Body of pancreas (tissue), 4 donors: ENCODE data around the gene USH1G. TPM values are rescaled to one million over a fixed set of nuclear protein-coding genes. Genes with fewer than 3 reads are reported as not detected.

Source experiments
- ATAC-seq: fragments of 150-250 bp; one replicate; pipeline ENCODE4 v1.9.1; 2016
- DNase-seq, 4 donors: peaks; one replicate each; pipeline ENCODE4 v3.0.0-alpha.2; 2019
- H3K27ac ChIP-seq, 4 donors: fragments of 200-600 bp; sonication (generic); 1 replicate in 3 of 4; 2 replicates in 1 of 4; pipeline versions ENCODE4 v1.5.1 to v1.6.1; 2016 to 2019; ENCODE audit warnings: mild to moderate bottlenecking in 1 of 4, mixed read lengths in 1 of 4, moderate library complexity in 1 of 4
- H3K27me3 ChIP-seq, 2 donors: fragments of 200-600 bp; sonication (generic); one replicate each; pipeline ENCODE4 v1.6.0; 2016; ENCODE audit warnings: mild to moderate bottlenecking in 1 of 2
- H3K36me3 ChIP-seq, 2 donors: fragments of 200-600 bp; sonication (generic); replicated peaks in 1 of 2; 2 replicates each; pipeline ENCODE4 v1.5.1; 2016; ENCODE audit warnings: low read depth in 2 of 2; ENCODE audit not compliant: insufficient read depth in 1 of 2
- H3K4me1 ChIP-seq: fragments of 200-600 bp; sonication (generic); one replicate; pipeline ENCODE4 v1.6.0; 2016
- H3K4me3 ChIP-seq, 2 donors: fragments of 200-600 bp; sonication (generic); 1 replicate in 1 of 2; 2 replicates in 1 of 2; pipeline ENCODE4 v1.5.1; 2016 to 2019
- H3K9me3 ChIP-seq, 3 donors: fragments of 200-600 bp; sonication (generic); 1 replicate in 2 of 3; 2 replicates in 1 of 3; pipeline ENCODE4 v1.5.1; 2016
- CTCF ChIP-seq, 7 experiments: fragments of 450-650 bp in 4 of 7; fragments of 200-600 bp in 3 of 7; sonication (generic) in 3 of 7; IDR thresholded peaks; one replicate each; pipeline ENCODE4 v1.5.1; 2016 to 2019; ENCODE audit warnings: antibody characterized with exemption in 7 of 7
- POLR2A ChIP-seq, 3 donors: fragments of 450-650 bp; IDR thresholded peaks; one replicate each; pipeline ENCODE4 v1.6.1; 2016; ENCODE audit warnings: antibody characterized with exemption in 3 of 3, mild to moderate bottlenecking in 2 of 3
- WGBS, 2 donors: methylation state at CpG; one replicate each; pipeline ENCODE4 v1.1.5; 2017; 5-methylcytosine and 5-hydroxymethylcytosine counted together
- intact Hi-C: fragments of 100-400 bp; cut with DNase I; formaldehyde crosslinking; loops from one replicate; pipeline ENCODE4 v1.15.1; 2023
- total RNA-seq, 2 donors: library from RNA; depleted of rRNA; stranded (reverse); fragments of >200 nt; gene quantifications; one replicate each; pipeline ENCODE4 v1.1.0, GENCODE V29; 2016

The USH1G gene
- total RNA-seq, 2 donors from 2014 or later = under 0.01 TPM; not detected in 1

- ATAC-seq (no peak), DNase-seq (no peak)
- Histone ChIP-seq H3K9me3 (no peaks in the 10 kb centered on the region), H3K36me3 (no peaks in the 10 kb centered on the region), H3K4me1 (peaks cover 3% of the 10 kb centered on the region), H3K4me3 (no peak overlapping the region), H3K27me3 (no peaks in the 10 kb centered on the region), H3K27ac (no peak overlapping the region)
- intact Hi-C loops = no loop called here
- TF ChIP-seq CTCF (IDR thresholded peaks at IDR 0.05) (no peak), POLR2A (IDR thresholded peaks at IDR 0.05) (no peak)
- 53 to 71% methylated on average over 5 to 21 of the region's 21 CpGs for WGBS, 2 donors
Measured at GRCh38 chr17:74941128-74941725, 18.2 kb upstream of the USH1G start.

- TF ChIP-seq POLR2A (IDR thresholded peaks at IDR 0.05) (no peak), CTCF (IDR thresholded peaks at IDR 0.05) (no peak)
- WGBS, 2 donors = 55 to 59% methylated on average over 8 of the region's 8 CpGs
- peaks cover 0 to 7% of the 10 kb centered on the region in 2 donors for H3K27me3 ChIP-seq
- DNase-seq (no peak), ATAC-seq (no peak)
- no peak overlapping the region for H3K4me3 ChIP-seq
- intact Hi-C loops = no loop called here
- no peaks in the 10 kb centered on the region for H3K9me3 ChIP-seq
- H3K4me1 ChIP-seq = peaks cover 14% of the 10 kb centered on the region
- H3K27ac ChIP-seq = no peak overlapping the region
- H3K36me3 ChIP-seq = no peaks in the 10 kb centered on the region
Measured at GRCh38 chr17:74939534-74939933, 16.5 kb upstream of the USH1G start.

- H3K4me1 ChIP-seq = peaks cover 14% of the 10 kb centered on the region
Measured at GRCh38 chr17:74938194-74938950, 15.3 kb upstream of the USH1G start.

GRCh38 chr17:74937064-74938051, 14.3 kb upstream of the USH1G start:
- TF ChIP-seq CTCF (IDR thresholded peaks at IDR 0.05) (no peak), POLR2A (IDR thresholded peaks at IDR 0.05) (no peak)
- WGBS, 2 donors = 52 to 70% methylated on average over 10 to 11 of the region's 11 CpGs
- Histone ChIP-seq H3K4me3 (no peak overlapping the region), H3K27ac (no peak overlapping the region), H3K36me3 (no peaks in the 10 kb centered on the region), H3K9me3 (no peaks in the 10 kb centered on the region), H3K27me3 (peaks cover 0 to 7% of the 10 kb centered on the region in 2 donors), H3K4me1 (peaks cover 14% of the 10 kb centered on the region)
- no peak for ATAC-seq
- intact Hi-C loops = no loop called here
- DNase-seq = no peak

More at GRCh38 chr17:74938194-74938950, 15.3 kb upstream of the USH1G start:
- H3K27me3 ChIP-seq = peaks cover 0 to 7% of the 10 kb centered on the region in 2 donors
- TF ChIP-seq CTCF (IDR thresholded peaks at IDR 0.05) (no peak), POLR2A (IDR thresholded peaks at IDR 0.05) (no peak)
- H3K4me3 ChIP-seq = no peak overlapping the region
- intact Hi-C loops = no loop called here
- H3K9me3 ChIP-seq = no peaks in the 10 kb centered on the region
- ATAC-seq (no peak), DNase-seq (no peak)
- H3K36me3 ChIP-seq = no peaks in the 10 kb centered on the region
- 72 to 85% methylated on average over 8 of the region's 8 CpGs for WGBS, 2 donors
- H3K27ac ChIP-seq = no peak overlapping the region
